HepG2 (cell line): ENCODE data around the gene MRPL20. TPM values are rescaled to one million over a fixed set of nuclear protein-coding genes. Genes with fewer than 3 reads are reported as not detected.
A peak's percentile ranks its signal among the peaks of the same experiment; 100 is the strongest.

ENCODE experiments used
- ELF1 ChIP-seq: sonication (generic); formaldehyde crosslinking; IDR thresholded peaks from 2 replicates; pipeline ENCODE4 v1.4.0; 2020; ENCODE audit warnings: missing genetic modification reagents
- GFI1 ChIP-seq: sonication (generic); formaldehyde crosslinking; IDR thresholded peaks from 2 replicates; pipeline ENCODE4 v1.5.0; 2020; ENCODE audit warnings: missing genetic modification reagents, mild to moderate bottlenecking, borderline replicate concordance
- HDAC2 ChIP-seq: sonication (generic); formaldehyde crosslinking; IDR thresholded peaks from 2 replicates; pipeline ENCODE4 v1.4.0; 2020; ENCODE audit warnings: missing genetic modification reagents
- KAT8 ChIP-seq: IDR thresholded peaks from 2 replicates; pipeline ENCODE4 v1.6.1; 2016; ENCODE audit warnings: missing genetic modification reagents, missing compliant biosample characterization
- KDM6A ChIP-seq: IDR thresholded peaks from 2 replicates; pipeline ENCODE4 v1.6.1; 2016; ENCODE audit warnings: low read depth
- MEIS2 ChIP-seq: sonication (generic); formaldehyde crosslinking; IDR thresholded peaks from 2 replicates; pipeline ENCODE4 v1.9.0; 2021; ENCODE audit warnings: mild to moderate bottlenecking, missing genetic modification reagents
- PATZ1 ChIP-seq: sonication (generic); formaldehyde crosslinking; IDR thresholded peaks from 2 replicates; pipeline ENCODE4 v1.4.0; 2020; ENCODE audit warnings: missing genetic modification reagents
- PHF8 ChIP-seq: sonication (generic); formaldehyde crosslinking; IDR thresholded peaks from 2 replicates; pipeline ENCODE4 v1.5.0; 2020; ENCODE audit warnings: missing genetic modification reagents
- PITX1 ChIP-seq: sonication (generic); formaldehyde crosslinking; IDR thresholded peaks from 2 replicates; pipeline ENCODE4 v1.5.1; 2020; ENCODE audit warnings: mild to moderate bottlenecking, missing genetic modification reagents
- RXRA ChIP-seq: sonication (generic); formaldehyde crosslinking; IDR thresholded peaks from 2 replicates; pipeline ENCODE4 v1.5.1; 2020; ENCODE audit warnings: missing genetic modification reagents
- SRY ChIP-seq: sonication (generic); formaldehyde crosslinking; IDR thresholded peaks from 2 replicates; pipeline ENCODE4 v1.8.0; 2022; ENCODE audit warnings: mild to moderate bottlenecking, missing genetic modification reagents
- TAF1 ChIP-seq: sonication (generic); formaldehyde crosslinking; IDR thresholded peaks from 2 replicates; pipeline ENCODE4 v1.4.0; 2020; ENCODE audit warnings: missing genetic modification reagents
- TCF7L2 ChIP-seq: IDR thresholded peaks from 2 replicates; pipeline ENCODE4 v1.6.1; 2011; ENCODE audit warnings: mild to moderate bottlenecking, low read depth, low read length, moderate library complexity
- TMF1 ChIP-seq: sonication (generic); formaldehyde crosslinking; IDR thresholded peaks from 2 replicates; pipeline ENCODE4 v1.8.1; 2022; ENCODE audit warnings: low read depth, missing genetic modification reagents
- ZBTB34 ChIP-seq: sonication (generic); formaldehyde crosslinking; IDR thresholded peaks from 2 replicates; pipeline ENCODE4 v1.8.0; 2022; ENCODE audit warnings: mild to moderate bottlenecking, missing genetic modification reagents
- ZFP36 ChIP-seq: fragments of 150-350 bp; IDR thresholded peaks from 2 replicates; pipeline ENCODE4 v1.6.1; 2018; ENCODE audit warnings: borderline replicate concordance, low read length, low read depth; ENCODE audit not compliant: partially characterized antibody
- ZFYVE20 ChIP-seq: sonication (generic); formaldehyde crosslinking; IDR thresholded peaks from 2 replicates; pipeline ENCODE4 v1.8.0; 2023; ENCODE audit warnings: low read depth, mild to moderate bottlenecking, moderate library complexity, missing genetic modification reagents, borderline replicate concordance
- ZNF10 ChIP-seq: sonication (generic); formaldehyde crosslinking; IDR thresholded peaks from 2 replicates; pipeline ENCODE4 v1.4.0; 2020; ENCODE audit warnings: mild to moderate bottlenecking, low read depth, missing genetic modification reagents, borderline replicate concordance
- ZNF101 ChIP-seq: sonication (generic); formaldehyde crosslinking; IDR thresholded peaks from 2 replicates; pipeline ENCODE4 v1.4.0; 2020; ENCODE audit warnings: mild to moderate bottlenecking, low read depth, missing genetic modification reagents, borderline replicate concordance
- ZNF17 ChIP-seq: sonication (generic); formaldehyde crosslinking; IDR thresholded peaks from 2 replicates; pipeline ENCODE4 v1.5.0; 2020; ENCODE audit warnings: mild to moderate bottlenecking, missing genetic modification reagents
- ZNF292 ChIP-seq: sonication (generic); formaldehyde crosslinking; IDR thresholded peaks from 2 replicates; pipeline ENCODE4 v1.8.1; 2022; ENCODE audit warnings: mild to moderate bottlenecking, low read depth, missing genetic modification reagents, borderline replicate concordance
- ZNF331 ChIP-seq: sonication (generic); formaldehyde crosslinking; IDR thresholded peaks from 2 replicates; pipeline ENCODE4 v1.4.0; 2020; ENCODE audit warnings: missing genetic modification reagents
- ZNF34 ChIP-seq: sonication (generic); formaldehyde crosslinking; IDR thresholded peaks from 2 replicates; pipeline ENCODE4 v1.4.0; 2020; ENCODE audit warnings: mild to moderate bottlenecking, missing genetic modification reagents, borderline replicate concordance
- ZNF350 ChIP-seq: sonication (generic); formaldehyde crosslinking; IDR thresholded peaks from 2 replicates; pipeline ENCODE4 v1.4.0; 2020; ENCODE audit warnings: mild to moderate bottlenecking, low read depth, missing genetic modification reagents, borderline replicate concordance
- ZNF597 ChIP-seq: sonication (generic); formaldehyde crosslinking; IDR thresholded peaks from 2 replicates; pipeline ENCODE4 v1.5.0; 2020; ENCODE audit warnings: missing genetic modification reagents
- ZNF605 ChIP-seq: sonication (generic); formaldehyde crosslinking; IDR thresholded peaks from 2 replicates; pipeline ENCODE4 v1.8.0; 2022; ENCODE audit warnings: mild to moderate bottlenecking, missing genetic modification reagents
- ZNF672 ChIP-seq: sonication (generic); formaldehyde crosslinking; IDR thresholded peaks from 2 replicates; pipeline ENCODE4 v1.8.1; 2022; ENCODE audit warnings: missing genetic modification reagents
- polyA plus RNA-seq, 8 experiments: library from polyadenylated mRNA; depleted of rRNA in 3 of 8; stranded (reverse) in 7 of 8; unstranded in 1 of 8; fragments of >200 nt; fragmentation: Illumina TruSeq in 4 of 8; extraction: Trizol in 4 of 8; gene quantifications; 2 replicates each; pipeline versions ENCODE4 v1.2.1 to v1.2.3, GENCODE V29; 2011 to 2016; ENCODE audit warnings: low read depth in 4 of 8, missing spikeins in 1 of 8, mixed read lengths in 1 of 8; ENCODE audit not compliant: insufficient read depth in 1 of 8
- total RNA-seq, 5 experiments: library from RNA; depleted of rRNA; stranded (reverse); fragments of >200 nt; fragmentation: Illumina TruSeq; extraction: Trizol; gene quantifications; 2 replicates each; pipeline ENCODE4 v1.2.3, GENCODE V29; 2016; ENCODE audit warnings: low read depth in 1 of 5

MRPL20 gene
- total and polyA plus RNA-seq, 2 of the 13 experiments (the other 11 are each of a cell fraction or from before 2014, with no cell fraction given): 59.2 to 127 TPM

GRCh38 chr1:1429671-1430073, 22.6 kb upstream of the MRPL20 start (continued):
- TF ChIP-seq ZNF10 (CRISPR knock-in tag): no peak
- peak; percentile 18; the same call in 1 of the 2 replicates for TF ChIP-seq GFI1 (CRISPR knock-in tag)
- no peak for TF ChIP-seq ELF1 (CRISPR knock-in tag)
- TF ChIP-seq ZNF672: no peak
- 0 out of 2 replicates have a peak, but pooled peaks have one; percentile 64 for TF ChIP-seq ZBTB34
- peak; percentile 49; the same call in 1 of the 2 replicates for TF ChIP-seq HDAC2
- no peak for TF ChIP-seq KDM6A (CRISPR knock-in tag)
- no peak for TF ChIP-seq MEIS2 (CRISPR knock-in tag)
- 0 out of 2 replicates have a peak, but pooled peaks have one; percentile 25 for TF ChIP-seq PATZ1 (CRISPR knock-in tag)
- TF ChIP-seq SRY (CRISPR knock-in tag): no peak
- TF ChIP-seq ZNF331 (CRISPR knock-in tag): peak; percentile 17; the same call in 1 of the 2 replicates
- no peak for TF ChIP-seq ZNF101
- TF ChIP-seq ZNF597 (CRISPR knock-in tag): no peak
- TF ChIP-seq PITX1 (CRISPR knock-in tag): 0 out of 2 replicates have a peak, but pooled peaks have one; percentile 12
- TF ChIP-seq TMF1 (CRISPR knock-in tag): no peak
- TF ChIP-seq KAT8: peak; percentile 15; the same call in 1 of the 2 replicates
- TF ChIP-seq ZNF34: no peak
- TF ChIP-seq TAF1 (CRISPR knock-in tag): peak; percentile 7; the same call in 1 of the 2 replicates
- no peak for TF ChIP-seq ZFYVE20 (CRISPR knock-in tag)
- no peak for TF ChIP-seq RXRA
- peak; percentile 11 for TF ChIP-seq ZFP36
- no peak for TF ChIP-seq TCF7L2
- 0 out of 2 replicates have a peak, but pooled peaks have one; percentile 39 for TF ChIP-seq ZNF17 (CRISPR knock-in tag)
- no peak for TF ChIP-seq ZNF605 (CRISPR knock-in tag)
- TF ChIP-seq ZNF350 (CRISPR knock-in tag): 0 out of 2 replicates have a peak, but pooled peaks have one; percentile 0
- no peak for TF ChIP-seq PHF8 (CRISPR knock-in tag)
- TF ChIP-seq ZNF292: peak; percentile 41; the same call in 1 of the 2 replicates
